Stomach (tissue), 9 donors: ENCODE data around the gene NRG3. TPM values are rescaled to one million over a fixed set of nuclear protein-coding genes. Genes with fewer than 3 reads are reported as not detected.

Experiments used
- DNase-seq, 2 donors: peaks; one replicate each; pipeline versions ENCODE4 v3.0.0 to v3.0.0-alpha.2; 2013 to 2019
- H3K27ac ChIP-seq, 5 donors: fragments of 200-600 bp in 4 of 5; sonication (generic) in 4 of 5; one replicate each; pipeline ENCODE4 v1.5.1; 2013 to 2019; ENCODE audit warnings: mild to moderate bottlenecking in 1 of 5, moderate library complexity in 1 of 5
- H3K27me3 ChIP-seq, 3 donors: fragments of 200-600 bp; sonication (generic); one replicate each; pipeline ENCODE4 v1.5.1; 2017 to 2019; ENCODE audit warnings: mixed run types in 1 of 3
- H3K36me3 ChIP-seq, 4 donors: fragments of 200-600 bp; sonication (generic); 1 replicate in 3 of 4; 2 replicates in 1 of 4; pipeline ENCODE4 v1.5.1; 2016 to 2019
- H3K4me1 ChIP-seq, 4 donors: fragments of 200-600 bp; sonication (generic); one replicate each; pipeline ENCODE4 v1.5.1; 2016 to 2019
- H3K4me3 ChIP-seq, 4 donors: fragments of 200-600 bp; sonication (generic) in 3 of 4; one replicate each; pipeline ENCODE4 v1.5.1; 2016 to 2019; ENCODE audit warnings: mild to moderate bottlenecking in 1 of 4
- H3K9me3 ChIP-seq, 4 donors: fragments of 200-600 bp; sonication (generic); one replicate each; pipeline ENCODE4 v1.5.1; 2016 to 2019
- CTCF ChIP-seq, 7 experiments: fragments of 450-650 bp in 4 of 7; fragments of 200-600 bp in 3 of 7; sonication (generic) in 3 of 7; IDR thresholded peaks; one replicate each; pipeline ENCODE4 v1.5.1; 2016 to 2019; ENCODE audit warnings: antibody characterized with exemption in 7 of 7, control low read depth in 2 of 7, mild to moderate bottlenecking in 1 of 7
- EP300 ChIP-seq: sonication (generic); formaldehyde crosslinking; IDR thresholded peaks from one replicate; pipeline ENCODE4 v1.6.1; 2017; ENCODE audit warnings: antibody characterized with exemption
- POLR2A ChIP-seq, 4 donors: fragments of 450-650 bp; IDR thresholded peaks; one replicate each; pipeline ENCODE4 v1.6.1; 2016; ENCODE audit warnings: antibody characterized with exemption in 4 of 4, control low read depth in 2 of 4, mild to moderate bottlenecking in 1 of 4, moderate library complexity in 1 of 4
- POLR2AphosphoS5 ChIP-seq, 3 donors: sonication (generic); formaldehyde crosslinking; IDR thresholded peaks; one replicate each; pipeline ENCODE4 v1.6.1; 2016; ENCODE audit warnings: antibody characterized with exemption in 3 of 3
- WGBS, 5 donors: extraction: QIAGEN DNeasy Blood & Tissue Kit in 3 of 5; methylation state at CpG; one replicate each; pipeline versions ENCODE4 v1.1.5 to v1.1.7; 2013 to 2018; 5-methylcytosine and 5-hydroxymethylcytosine counted together
- intact Hi-C: fragments of 100-400 bp; cut with DNase I; formaldehyde crosslinking; loops from one replicate; pipeline ENCODE4 v1.15.1; 2023; ENCODE audit warnings: low total_unique reads
- polyA plus RNA-seq, 3 donors: library from polyadenylated mRNA; stranded (reverse); fragments of 200-250 nt; gene quantifications; one replicate each; pipeline ENCODE4 v1.2.3, GENCODE V29; 2013
- total RNA-seq, 5 donors: library from RNA; depleted of rRNA; stranded (reverse); fragments of >200 nt; gene quantifications; one replicate each; pipeline versions ENCODE4 v1.1.0 to v1.2.3, GENCODE V29; 2014 to 2016
- donor health status: healthy with polysubstance abuse.
- donor health status: Bipolar disorder and iron deficiency.
- donor health status: healthy.

Gene NRG3
- total and polyA plus RNA-seq, 8 donors, result 0.08 to 2.5 (median 0.52) TPM; not detected in 4

GRCh38 chr10:82575318-82575717 is 700.3 kb downstream of the NRG3 start:
- TF ChIP-seq CTCF (IDR thresholded peaks at IDR 0.05), result no peak
- no peak for TF ChIP-seq POLR2A (IDR thresholded peaks at IDR 0.05)
- no peak for TF ChIP-seq EP300
- TF ChIP-seq POLR2AphosphoS5 (IDR thresholded peaks at IDR 0.05), result no peak
- H3K36me3 ChIP-seq, result no peaks in the 10 kb centered on the region
- no peaks in the 10 kb centered on the region for H3K27me3 ChIP-seq
- peaks cover 0 to 7% (median 0%) of the 10 kb centered on the region in 4 donors for H3K4me1 ChIP-seq
- 68 to 77% (median 74%) methylated on average over 3 of the region's 3 CpGs for WGBS, 5 donors
- H3K9me3 ChIP-seq, result no peaks in the 10 kb centered on the region
- intact Hi-C loops, result no loop called here
- no peak overlapping the region for H3K4me3 ChIP-seq
- H3K27ac ChIP-seq, result no peak overlapping the region
- no peak for DNase-seq

DNA sequence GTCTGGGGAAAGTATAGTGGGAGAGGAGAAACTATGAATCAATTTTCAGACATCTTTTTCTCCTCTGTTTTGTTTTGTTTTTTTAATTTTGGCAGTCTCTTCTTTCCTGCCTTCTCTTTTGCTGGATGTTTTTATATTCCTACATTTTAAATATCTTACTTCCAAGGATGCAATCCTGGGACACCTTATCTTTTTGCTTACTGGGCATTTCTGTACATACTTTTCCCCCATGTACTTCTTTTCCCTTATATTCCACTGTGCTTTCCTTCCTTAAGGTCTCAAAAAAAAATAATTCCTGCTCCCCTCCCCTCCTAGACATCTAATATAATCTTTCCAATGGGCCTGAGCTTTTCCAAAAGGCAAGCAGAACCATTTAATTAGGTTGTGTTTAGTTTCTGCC is 701.1 kb downstream of the NRG3 start:
- Histone ChIP-seq H3K4me1 (peaks cover 0 to 7% (median 0%) of the 10 kb centered on the region in 4 donors), H3K9me3 (no peaks in the 10 kb centered on the region), H3K27me3 (no peaks in the 10 kb centered on the region), H3K36me3 (no peaks in the 10 kb centered on the region), H3K4me3 (no peak overlapping the region), H3K27ac (no peak overlapping the region)
- DNase-seq, result no peak
- TF ChIP-seq EP300, result no peak
- TF ChIP-seq POLR2AphosphoS5 (IDR thresholded peaks at IDR 0.05), result no peak
- no peak for TF ChIP-seq POLR2A (IDR thresholded peaks at IDR 0.05)
- no peak for TF ChIP-seq CTCF (IDR thresholded peaks at IDR 0.05)
- intact Hi-C loops, result no loop called here

GRCh38 chr10:82581940-82582339 is 706.9 kb downstream of the NRG3 start:
- H3K9me3 ChIP-seq, result no peaks in the 10 kb centered on the region
- no peak for DNase-seq
- TF ChIP-seq POLR2A (IDR thresholded peaks at IDR 0.05), result no peak
- no peak for TF ChIP-seq POLR2AphosphoS5 (IDR thresholded peaks at IDR 0.05)
- TF ChIP-seq CTCF (IDR thresholded peaks at IDR 0.05), result no peak
- TF ChIP-seq EP300, result no peak
- H3K27ac ChIP-seq, result no peak overlapping the region
- H3K36me3 ChIP-seq, result no peaks in the 10 kb centered on the region
- H3K4me3 ChIP-seq, result no peak overlapping the region
- intact Hi-C loops, result no loop called here
- 80 to 89% (median 87%) methylated on average over 3 of the region's 3 CpGs for WGBS, 5 donors
- H3K27me3 ChIP-seq, result no peaks in the 10 kb centered on the region
- H3K4me1 ChIP-seq, result no peaks in the 10 kb centered on the region

- peaks cover 0 to 11% (median 0%) of the 10 kb centered on the region in 4 donors for H3K4me1 ChIP-seq
- intact Hi-C loops, result no loop called here
- H3K4me3 ChIP-seq, result no peak overlapping the region
- TF ChIP-seq CTCF (IDR thresholded peaks at IDR 0.05), result no peak
- TF ChIP-seq EP300, result no peak
- no peak for TF ChIP-seq POLR2AphosphoS5 (IDR thresholded peaks at IDR 0.05)
- TF ChIP-seq POLR2A (IDR thresholded peaks at IDR 0.05), result no peak
- WGBS, 5 donors, result 11 to 31% (median 24%) methylated on average over 2 of the region's 2 CpGs
- DNase-seq, result peak in 1 of 2 donors; percentile 10
- peak overlapping the region in 1 of 5 donors; percentile 40 for H3K27ac ChIP-seq
- no peaks in the 10 kb centered on the region for H3K36me3 ChIP-seq
- no peaks in the 10 kb centered on the region for H3K9me3 ChIP-seq
- no peaks in the 10 kb centered on the region for H3K27me3 ChIP-seq
These were observed 716.4 kb downstream of the NRG3 start for GRCh38 chr10:82591421-82591820.
